Measurements from ENCODE around the gene KCNH5.
"Not testable (repeated sequence)": the region's sequence is repeated elsewhere in the genome, so short reads cannot be mapped to it uniquely, and the experiment has no call there.

Gene KCNH5

GRCh38 chr14:62858011-62858410 is 187.2 kb downstream of the KCNH5 start:
- H3K27ac Mint-ChIP-seq, H3K4me1 Mint-ChIP-seq, H3K4me3 Mint-ChIP-seq, H3K27me3 Mint-ChIP-seq, H3K36me3 Mint-ChIP-seq, H3K9me3 Mint-ChIP-seq: not testable (repeated sequence)

DNA sequence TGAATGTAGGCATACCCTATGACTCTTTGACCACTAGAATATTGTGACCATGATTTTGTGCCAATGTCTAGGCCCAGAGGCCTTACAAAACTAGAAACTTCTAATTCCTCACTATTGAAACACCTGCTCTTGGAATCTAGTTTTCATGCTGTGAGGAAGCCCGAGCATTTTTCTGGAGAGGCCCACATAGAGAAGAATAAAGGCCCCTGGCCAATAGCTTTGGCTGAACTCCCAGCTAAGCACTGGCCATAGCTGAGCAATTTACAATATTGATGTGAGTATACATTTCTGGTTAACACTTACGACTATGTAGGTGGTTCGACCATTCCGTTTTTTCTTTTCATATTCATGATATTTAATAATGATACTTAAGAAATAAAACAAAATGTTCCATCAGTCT is 190.3 kb downstream of the KCNH5 start:
- Mint-ChIP-seq H3K27ac (no peak overlapping the region), H3K36me3 (no peaks in the 10 kb centered on the region), H3K4me1 (no peaks in the 10 kb centered on the region), H3K9me3 (no peaks in the 10 kb centered on the region), H3K27me3 (no peaks in the 10 kb centered on the region), H3K4me3 (no peak overlapping the region)

DNA sequence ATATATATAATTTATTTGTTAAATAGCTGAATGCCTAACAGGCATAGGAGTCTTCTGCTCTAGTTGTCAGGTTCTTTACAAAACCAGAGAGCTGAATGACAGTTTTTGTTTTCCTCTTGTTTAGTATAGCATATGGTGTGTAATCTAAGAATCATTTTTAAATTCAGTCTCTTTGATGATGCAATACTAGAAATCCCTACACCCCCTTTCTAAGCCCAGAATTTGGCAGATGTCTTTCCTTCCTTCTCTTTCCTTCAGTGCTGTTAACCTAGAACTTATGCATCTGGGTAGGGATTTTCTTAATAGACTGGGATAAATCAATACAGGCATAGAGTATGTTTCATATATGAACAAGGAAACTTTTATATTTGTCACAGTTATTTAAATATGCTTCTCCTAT is 198.1 kb downstream of the KCNH5 start:
- Mint-ChIP-seq H3K9me3 (no peaks in the 10 kb centered on the region), H3K4me1 (no peaks in the 10 kb centered on the region), H3K36me3 (no peaks in the 10 kb centered on the region), H3K27ac (no peak overlapping the region), H3K27me3 (peaks cover 3% of the 10 kb centered on the region), H3K4me3 (no peak overlapping the region)

DNA sequence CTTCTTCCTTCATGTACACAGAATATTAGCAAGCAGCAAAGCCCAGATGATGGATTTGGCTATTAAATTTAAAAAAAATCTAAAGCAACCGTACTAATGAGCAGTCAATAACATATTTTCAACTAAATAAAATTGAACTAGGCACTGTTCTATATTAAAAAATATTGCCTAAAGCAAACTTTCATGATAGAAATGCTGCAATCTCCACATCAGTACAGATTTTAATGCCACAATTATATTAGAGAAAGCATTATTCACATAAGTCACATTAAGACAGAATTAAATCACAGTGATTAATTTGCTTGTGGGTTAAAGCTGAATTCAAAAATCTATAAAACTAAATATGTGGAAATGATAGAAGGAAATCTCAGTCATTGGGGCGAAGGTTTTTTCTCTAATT is 200.7 kb downstream of the KCNH5 start:
- Mint-ChIP-seq H3K36me3 (no peaks in the 10 kb centered on the region), H3K4me3 (no peak overlapping the region), H3K27me3 (peaks cover 5% of the 10 kb centered on the region), H3K27ac (no peak overlapping the region), H3K4me1 (no peaks in the 10 kb centered on the region), H3K9me3 (no peaks in the 10 kb centered on the region)

- Mint-ChIP-seq H3K36me3 (peaks cover 1% of the 10 kb centered on the region), H3K4me3 (no peak overlapping the region), H3K27me3 (no peaks in the 10 kb centered on the region), H3K27ac (no peak overlapping the region), H3K4me1 (no peaks in the 10 kb centered on the region), H3K9me3 (no peaks in the 10 kb centered on the region)
Observed at GRCh38 chr14:62824086-62824485, 221.2 kb downstream of the KCNH5 start.

DNA sequence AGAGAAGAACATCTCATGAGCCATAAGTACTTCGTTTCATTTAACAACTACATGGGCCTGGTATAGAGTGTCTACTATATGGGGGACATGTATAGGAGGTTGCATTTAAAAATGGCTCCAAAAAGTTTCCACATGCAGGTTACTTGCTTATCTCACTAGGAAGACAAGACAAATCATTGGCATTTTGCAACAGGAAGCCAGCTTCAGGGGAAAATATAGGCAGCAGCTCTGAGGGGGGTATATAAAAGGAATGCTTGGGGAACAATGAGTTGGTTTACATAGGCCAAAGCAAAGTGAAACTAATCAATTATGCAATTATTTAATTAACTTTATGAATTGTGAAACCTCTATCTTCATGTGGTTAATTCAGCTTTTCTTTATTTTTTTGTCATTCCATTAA is 225.3 kb downstream of the KCNH5 start:
- Mint-ChIP-seq H3K4me1 (no peaks in the 10 kb centered on the region), H3K9me3 (peaks cover 10% of the 10 kb centered on the region), H3K36me3 (peaks cover 1% of the 10 kb centered on the region), H3K27ac (no peak overlapping the region), H3K4me3 (no peak overlapping the region), H3K27me3 (no peaks in the 10 kb centered on the region)

DNA sequence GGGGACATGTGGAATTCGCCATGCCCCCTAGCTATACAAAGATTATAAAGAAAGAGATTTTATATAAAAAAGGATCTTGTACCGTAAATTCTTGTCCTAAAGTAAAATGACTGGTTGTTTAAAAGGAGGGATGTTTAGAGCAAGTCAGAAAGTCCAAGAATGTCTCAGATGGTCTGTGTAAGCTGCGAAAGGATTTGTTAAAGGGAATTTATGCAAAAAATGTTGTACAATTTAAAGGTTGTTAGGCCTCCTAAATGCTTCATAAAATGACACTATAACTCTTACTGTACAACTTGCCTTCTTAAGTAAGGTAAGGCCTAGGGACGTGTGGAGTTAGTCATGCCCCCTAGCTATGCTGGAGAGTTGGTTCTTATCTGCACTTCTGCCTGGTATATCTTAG is 237.6 kb downstream of the KCNH5 start:
- H3K27ac Mint-ChIP-seq, result no peak overlapping the region
- no peaks in the 10 kb centered on the region for H3K9me3 Mint-ChIP-seq
- H3K4me1 Mint-ChIP-seq, result no peaks in the 10 kb centered on the region
- H3K4me3 Mint-ChIP-seq, result no peak overlapping the region
- no peaks in the 10 kb centered on the region for H3K36me3 Mint-ChIP-seq
- no peaks in the 10 kb centered on the region for H3K27me3 Mint-ChIP-seq

DNA sequence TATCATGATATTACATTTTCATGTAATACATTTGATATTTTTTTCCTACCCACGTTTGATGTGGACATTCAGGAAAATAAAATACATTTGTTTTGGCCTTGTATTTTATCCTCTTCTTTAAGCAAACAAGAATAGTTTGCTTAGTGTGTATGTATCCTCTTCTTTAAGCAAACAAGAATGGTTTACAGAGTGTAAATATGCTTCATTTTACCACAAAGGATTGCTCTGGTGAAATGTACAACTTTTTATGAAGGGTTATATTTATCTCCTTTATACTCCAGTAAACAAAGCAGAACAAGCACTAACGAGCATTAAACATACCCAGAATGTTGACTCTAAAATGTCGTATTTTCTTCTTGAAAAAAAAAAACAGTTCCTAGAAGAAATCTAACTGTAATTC is 244.7 kb downstream of the KCNH5 start:
- Mint-ChIP-seq H3K27ac (no peak overlapping the region), H3K27me3 (peaks cover 4% of the 10 kb centered on the region), H3K4me1 (no peaks in the 10 kb centered on the region), H3K36me3 (no peaks in the 10 kb centered on the region), H3K4me3 (no peak overlapping the region), H3K9me3 (peaks cover 5% of the 10 kb centered on the region)

DNA sequence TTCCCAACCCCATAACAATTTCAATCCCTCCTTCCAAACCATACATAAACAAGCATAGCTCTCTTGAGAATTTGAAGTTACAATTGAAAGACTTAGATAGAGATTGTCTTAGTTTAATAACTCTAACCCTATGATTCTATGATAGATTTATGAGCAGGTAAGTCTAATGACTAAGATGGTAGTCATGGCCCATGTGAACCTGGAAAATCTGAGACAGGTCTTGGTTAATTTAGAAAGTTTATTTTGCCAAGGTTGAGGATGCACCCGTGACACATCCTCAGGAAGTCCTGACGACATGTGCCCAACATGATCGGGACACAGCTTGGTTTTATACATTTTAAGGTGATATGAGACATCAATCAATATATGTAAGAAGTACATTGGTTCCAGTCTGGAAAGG is 248.8 kb downstream of the KCNH5 start:
- Mint-ChIP-seq H3K9me3 (peaks cover 5% of the 10 kb centered on the region), H3K4me3 (no peak overlapping the region), H3K4me1 (no peaks in the 10 kb centered on the region), H3K27ac (no peak overlapping the region), H3K27me3 (peaks cover 4% of the 10 kb centered on the region), H3K36me3 (no peaks in the 10 kb centered on the region)

DNA sequence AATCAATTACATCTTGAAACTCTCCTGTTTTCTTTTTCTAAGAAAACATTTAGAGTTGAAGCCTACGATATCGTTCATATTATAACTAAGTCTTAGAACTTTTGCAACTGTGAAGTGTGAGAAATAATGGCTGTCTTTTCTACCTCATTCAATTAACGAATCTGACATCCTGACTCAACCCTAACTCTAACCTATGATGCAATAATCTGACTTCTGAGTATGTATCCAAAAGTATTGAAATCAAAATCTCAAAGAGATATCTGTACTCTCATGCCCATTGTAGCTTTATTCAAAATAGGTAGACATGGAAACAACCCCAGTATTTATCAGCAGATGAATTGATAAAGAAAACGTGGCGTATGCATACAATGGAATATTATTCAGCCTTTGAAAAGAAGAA is 252.7 kb downstream of the KCNH5 start:
- peaks cover 2% of the 10 kb centered on the region for H3K27me3 Mint-ChIP-seq
- H3K4me1 Mint-ChIP-seq, result no peaks in the 10 kb centered on the region
- H3K9me3 Mint-ChIP-seq, result peaks cover 20% of the 10 kb centered on the region
- no peak overlapping the region for H3K27ac Mint-ChIP-seq
- H3K4me3 Mint-ChIP-seq, result no peak overlapping the region
- H3K36me3 Mint-ChIP-seq, result no peaks in the 10 kb centered on the region

- H3K4me1 Mint-ChIP-seq, H3K36me3 Mint-ChIP-seq, H3K27me3 Mint-ChIP-seq, H3K4me3 Mint-ChIP-seq, H3K9me3 Mint-ChIP-seq, H3K27ac Mint-ChIP-seq: not testable (repeated sequence)
Observed at GRCh38 chr14:62781328-62781727, 263.9 kb downstream of the KCNH5 start.

GRCh38 chr14:62778852-62779251 is 266.4 kb downstream of the KCNH5 start:
- H3K27ac Mint-ChIP-seq, result no peak overlapping the region
- no peaks in the 10 kb centered on the region for H3K4me1 Mint-ChIP-seq
- H3K4me3 Mint-ChIP-seq, result no peak overlapping the region
- peaks cover 1% of the 10 kb centered on the region for H3K27me3 Mint-ChIP-seq
- no peaks in the 10 kb centered on the region for H3K36me3 Mint-ChIP-seq
- H3K9me3 Mint-ChIP-seq, result no peaks in the 10 kb centered on the region

DNA sequence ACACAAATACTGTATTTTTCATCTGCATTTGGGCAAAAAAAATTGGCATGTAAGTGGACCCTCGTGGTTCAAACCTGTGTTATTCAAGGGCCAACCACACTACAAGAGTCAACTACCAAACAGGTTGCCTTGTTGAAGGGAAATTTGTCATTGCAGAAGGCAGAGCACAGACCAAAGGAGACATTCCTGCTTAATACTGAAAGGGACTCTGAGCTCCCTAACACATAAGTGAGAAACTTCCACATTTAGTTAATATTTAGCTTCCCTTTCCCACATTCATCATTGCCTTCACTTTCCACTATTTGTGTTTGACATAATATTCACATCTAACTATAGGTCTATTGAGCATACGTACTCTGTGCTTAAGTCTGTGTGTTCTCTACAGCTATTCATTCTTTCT is 266.9 kb downstream of the KCNH5 start:
- Mint-ChIP-seq H3K36me3 (no peaks in the 10 kb centered on the region), H3K27ac (no peak overlapping the region), H3K4me3 (no peak overlapping the region), H3K9me3 (no peaks in the 10 kb centered on the region), H3K27me3 (peaks cover 1% of the 10 kb centered on the region), H3K4me1 (no peaks in the 10 kb centered on the region)

- Mint-ChIP-seq H3K4me3 (no peak overlapping the region), H3K36me3 (no peaks in the 10 kb centered on the region), H3K9me3 (no peaks in the 10 kb centered on the region), H3K27me3 (peaks cover 1% of the 10 kb centered on the region), H3K27ac (no peak overlapping the region), H3K4me1 (no peaks in the 10 kb centered on the region)
Observed at GRCh38 chr14:62777510-62777909, 267.7 kb downstream of the KCNH5 start.

DNA sequence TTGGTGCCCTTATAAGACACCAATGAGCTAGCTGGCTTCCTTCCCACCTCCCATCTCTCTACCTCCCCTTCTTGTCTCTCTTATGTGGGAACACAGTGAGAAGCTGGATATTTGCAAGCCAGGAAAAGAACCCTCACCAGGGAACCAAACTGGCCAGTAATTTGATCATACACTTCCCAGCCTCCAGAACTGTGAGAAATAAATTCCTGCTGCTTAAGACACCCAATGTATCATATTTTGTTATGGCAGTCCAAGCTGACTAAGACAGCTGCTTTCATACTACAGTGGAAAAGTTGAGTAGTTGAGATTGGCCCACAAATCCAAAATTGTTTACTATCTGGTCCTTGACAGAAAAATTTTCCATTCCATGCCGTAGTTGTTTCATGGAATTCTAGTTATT is 269.0 kb downstream of the KCNH5 start:
- Mint-ChIP-seq H3K9me3 (no peaks in the 10 kb centered on the region), H3K36me3 (no peaks in the 10 kb centered on the region), H3K27ac (no peak overlapping the region), H3K4me3 (no peak overlapping the region), H3K4me1 (no peaks in the 10 kb centered on the region), H3K27me3 (peaks cover 1% of the 10 kb centered on the region)

DNA sequence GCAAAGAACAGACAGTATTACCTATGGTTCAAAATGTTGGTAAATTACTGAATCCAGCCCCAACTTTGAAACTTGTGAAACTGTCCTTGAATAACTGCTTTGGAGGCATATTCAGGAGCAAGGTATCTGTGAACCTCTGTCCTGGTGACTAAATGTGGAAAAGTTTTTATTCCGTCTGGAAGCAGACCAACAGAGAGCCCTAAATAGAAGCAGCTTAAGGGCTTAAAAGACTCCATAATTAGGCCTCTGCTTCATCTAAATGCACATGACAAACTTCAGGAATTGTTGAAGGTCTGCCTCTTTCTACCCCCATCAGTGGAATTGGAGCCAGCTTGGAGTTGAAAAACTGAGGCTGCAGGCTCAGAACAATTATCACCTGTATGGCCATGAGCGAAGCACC is 276.5 kb downstream of the KCNH5 start:
- Mint-ChIP-seq H3K4me3 (no peak overlapping the region), H3K9me3 (no peaks in the 10 kb centered on the region), H3K27ac (no peak overlapping the region), H3K27me3 (no peaks in the 10 kb centered on the region), H3K36me3 (no peaks in the 10 kb centered on the region), H3K4me1 (no peaks in the 10 kb centered on the region)

DNA sequence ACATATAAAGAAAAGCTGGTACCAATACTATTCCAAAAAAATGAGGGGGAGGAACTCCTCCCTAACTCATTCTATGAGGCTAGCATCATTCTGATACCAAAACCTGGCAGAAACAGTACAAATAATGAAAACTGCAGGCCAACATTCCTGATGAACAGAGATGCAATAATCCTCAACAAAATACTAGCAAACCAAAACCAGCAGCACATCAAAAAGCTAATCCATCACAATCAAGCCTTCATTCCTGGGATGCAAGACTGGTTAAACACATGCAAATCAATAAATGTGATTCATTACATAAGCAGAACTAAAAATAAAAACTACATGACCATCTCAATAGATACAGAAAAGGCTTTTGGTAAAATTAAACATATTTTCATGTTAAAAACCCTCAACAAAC is 281.3 kb downstream of the KCNH5 start:
- no peaks in the 10 kb centered on the region for H3K4me1 Mint-ChIP-seq
- H3K36me3 Mint-ChIP-seq, result no peaks in the 10 kb centered on the region
- H3K27ac Mint-ChIP-seq, result no peak overlapping the region
- no peaks in the 10 kb centered on the region for H3K9me3 Mint-ChIP-seq
- H3K4me3 Mint-ChIP-seq, result no peak overlapping the region
- no peaks in the 10 kb centered on the region for H3K27me3 Mint-ChIP-seq

DNA sequence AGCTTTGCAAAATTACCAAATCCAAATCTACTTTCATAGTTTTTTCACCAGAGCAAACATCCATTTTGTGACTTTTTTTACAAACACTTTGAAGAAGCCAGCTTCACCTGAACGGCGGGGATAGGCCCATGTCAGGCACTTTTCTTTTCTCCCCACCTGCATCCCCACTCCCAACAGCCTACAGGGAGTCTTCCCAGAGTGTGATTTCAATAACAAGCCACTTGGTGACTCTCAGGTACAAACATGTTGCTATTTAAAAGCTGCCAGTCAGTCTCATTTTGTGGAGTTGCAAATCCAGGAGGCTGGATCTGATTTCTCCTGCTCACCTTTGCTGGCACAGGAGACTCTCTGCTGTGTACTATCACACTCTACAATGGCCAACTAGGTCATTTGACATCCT is 285.5 kb downstream of the KCNH5 start:
- no peak overlapping the region for H3K4me3 Mint-ChIP-seq
- no peaks in the 10 kb centered on the region for H3K4me1 Mint-ChIP-seq

More for the DNA sequence above, 285.5 kb downstream of the KCNH5 start:
- Mint-ChIP-seq H3K27me3 (no peaks in the 10 kb centered on the region), H3K27ac (no peak overlapping the region), H3K9me3 (no peaks in the 10 kb centered on the region), H3K36me3 (no peaks in the 10 kb centered on the region)
